Glutamatergic neuron (in vitro differentiated cells): ENCODE measurements around the gene LRRC74A. TPM values are rescaled to one million over a fixed set of nuclear protein-coding genes. Genes with fewer than 3 reads are reported as not detected.

Experiments used
- DNase-seq: peaks from one replicate; pipeline ENCODE4 v3.0.0; 2022
- H3K27ac Mint-ChIP-seq: one replicate; pipeline ENCODE4 v1.8.0; 2020; ENCODE audit warnings: mild to moderate bottlenecking, mixed read lengths, inconsistent platforms; ENCODE audit not compliant: unreplicated experiment
- H3K27me3 Mint-ChIP-seq: one replicate; pipeline ENCODE4 v1.8.0; 2020; ENCODE audit warnings: mild to moderate bottlenecking, moderate library complexity, mixed read lengths, inconsistent platforms; ENCODE audit not compliant: unreplicated experiment
- H3K36me3 Mint-ChIP-seq: one replicate; pipeline ENCODE4 v1.8.0; 2020; ENCODE audit warnings: mild to moderate bottlenecking, mixed read lengths, inconsistent platforms; ENCODE audit not compliant: unreplicated experiment
- H3K4me1 Mint-ChIP-seq: one replicate; pipeline ENCODE4 v1.8.0; 2020; ENCODE audit warnings: mild to moderate bottlenecking, low read depth, mixed read lengths, inconsistent platforms; ENCODE audit not compliant: unreplicated experiment
- H3K4me3 Mint-ChIP-seq: one replicate; pipeline ENCODE4 v1.8.0; 2020; ENCODE audit warnings: mild to moderate bottlenecking, mixed read lengths, inconsistent platforms; ENCODE audit not compliant: unreplicated experiment
- H3K9me3 Mint-ChIP-seq: one replicate; pipeline ENCODE4 v1.8.0; 2020; ENCODE audit warnings: mild to moderate bottlenecking, moderate library complexity, mixed read lengths, inconsistent platforms; ENCODE audit not compliant: unreplicated experiment
- CTCF ChIP-seq: fragments of 200-600 bp; sonication (generic); IDR thresholded peaks from one replicate; pipeline ENCODE4 v1.5.0; 2021; ENCODE audit not compliant: partially characterized antibody, unreplicated experiment
- total RNA-seq: library from RNA; stranded (reverse); fragmentation: NEBNext Ultra II Directional; extraction: Animal tissue kit (Norgen Biotek cat#: 25700); gene quantifications from one replicate; pipeline ENCODE4 v1.2.1, GENCODE V29; 2021; ENCODE audit not compliant: unreplicated experiment

The LRRC74A gene
- total RNA-seq, 1 donor from 2014 or later, result not detected

- TF ChIP-seq CTCF, result no peak
- peaks cover 7% of the 10 kb centered on the region for H3K9me3 Mint-ChIP-seq
- no peak overlapping the region for H3K4me3 Mint-ChIP-seq
- H3K4me1 Mint-ChIP-seq, result peaks cover 28% of the 10 kb centered on the region
- H3K27ac Mint-ChIP-seq, result no peak overlapping the region
- peaks cover 13% of the 10 kb centered on the region for H3K27me3 Mint-ChIP-seq
- no peak for DNase-seq
- no peaks in the 10 kb centered on the region for H3K36me3 Mint-ChIP-seq
These were observed 43.9 kb upstream of the LRRC74A start for GRCh38 chr14:76782115-76782884.

- DNase-seq, result no peak
- H3K4me3 Mint-ChIP-seq, result no peak overlapping the region
- no peak overlapping the region for H3K27ac Mint-ChIP-seq
These were observed 43.2 kb upstream of the LRRC74A start for GRCh38 chr14:76782885-76783566.

GRCh38 chr14:76784266-76784874 is 41.8 kb upstream of the LRRC74A start:
- DNase-seq, result no peak
- peak overlapping the region; percentile 55 for H3K27ac Mint-ChIP-seq
- H3K9me3 Mint-ChIP-seq, result peaks cover 4% of the 10 kb centered on the region
- no peak for TF ChIP-seq CTCF
- no peak overlapping the region for H3K4me3 Mint-ChIP-seq
- H3K36me3 Mint-ChIP-seq, result no peaks in the 10 kb centered on the region
- peaks cover 28% of the 10 kb centered on the region for H3K4me1 Mint-ChIP-seq
- H3K27me3 Mint-ChIP-seq, result peaks cover 10% of the 10 kb centered on the region

More at GRCh38 chr14:76782885-76783566, 43.2 kb upstream of the LRRC74A start:
- H3K9me3 Mint-ChIP-seq, result peaks cover 7% of the 10 kb centered on the region
- no peak for TF ChIP-seq CTCF
- peaks cover 10% of the 10 kb centered on the region for H3K27me3 Mint-ChIP-seq
- peaks cover 28% of the 10 kb centered on the region for H3K4me1 Mint-ChIP-seq
- no peaks in the 10 kb centered on the region for H3K36me3 Mint-ChIP-seq

DNA sequence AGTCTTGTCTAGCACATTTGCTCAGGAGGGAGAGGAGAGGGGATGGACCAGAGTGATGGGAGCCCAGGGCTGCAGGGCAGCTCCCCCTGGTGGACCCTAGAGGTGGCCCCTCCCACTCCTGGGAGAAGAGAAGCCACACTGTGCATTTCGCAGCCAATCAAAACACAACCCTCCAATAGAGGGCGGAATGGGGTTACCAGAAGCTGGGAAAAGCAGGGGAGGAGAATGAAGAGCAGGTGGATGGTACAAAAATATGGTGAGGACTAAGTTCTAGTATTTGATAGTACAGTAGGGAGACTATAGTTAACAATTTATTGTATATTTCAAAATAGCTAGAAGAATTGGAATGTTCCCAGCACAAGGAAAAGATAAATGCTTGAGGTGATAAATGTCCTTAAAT is 41.3 kb upstream of the LRRC74A start:
- TF ChIP-seq CTCF, result peak; percentile 80
- H3K36me3 Mint-ChIP-seq, result no peaks in the 10 kb centered on the region

More for the DNA sequence above, 41.3 kb upstream of the LRRC74A start:
- no peak overlapping the region for H3K4me3 Mint-ChIP-seq
- DNase-seq, result peak; percentile 87
- peak overlapping the region; percentile 55 for H3K27ac Mint-ChIP-seq
- H3K27me3 Mint-ChIP-seq, result peaks cover 10% of the 10 kb centered on the region
- peaks cover 4% of the 10 kb centered on the region for H3K9me3 Mint-ChIP-seq
- H3K4me1 Mint-ChIP-seq, result peaks cover 27% of the 10 kb centered on the region
